GM12872 (cell line): ENCODE results near the gene HIVEP1.

Experiments
- TF ChIP-seq, protein P1 (sequence below): IDR thresholded peaks from 3 replicates; pipeline ENCODE4 v1.5.1; 2011; ENCODE audit warnings: low read depth, mild to moderate bottlenecking, low read length, moderate library complexity; ENCODE audit not compliant: insufficient read depth

Gene HIVEP1

DNA sequence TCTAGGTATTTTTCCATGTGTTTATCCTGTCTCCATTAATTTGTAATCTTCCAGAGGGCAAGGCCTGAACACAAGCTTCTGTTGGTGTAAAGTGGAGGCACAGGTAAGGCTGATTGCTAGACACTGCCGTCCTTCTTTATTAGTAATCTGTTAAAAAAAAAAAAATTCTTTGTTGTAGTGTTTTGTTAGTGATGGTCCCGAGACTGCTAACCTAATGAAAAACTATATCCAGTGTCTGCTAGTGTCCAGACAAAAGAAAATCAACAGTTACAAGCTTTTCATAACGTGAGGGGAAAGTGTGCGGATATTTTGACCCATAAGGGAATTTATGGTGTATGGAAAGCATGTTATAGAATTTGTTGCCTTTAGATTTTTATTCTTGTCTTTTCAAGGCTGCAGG is 4.2 kb upstream of the HIVEP1 start:
- TF ChIP-seq, protein P1, sequence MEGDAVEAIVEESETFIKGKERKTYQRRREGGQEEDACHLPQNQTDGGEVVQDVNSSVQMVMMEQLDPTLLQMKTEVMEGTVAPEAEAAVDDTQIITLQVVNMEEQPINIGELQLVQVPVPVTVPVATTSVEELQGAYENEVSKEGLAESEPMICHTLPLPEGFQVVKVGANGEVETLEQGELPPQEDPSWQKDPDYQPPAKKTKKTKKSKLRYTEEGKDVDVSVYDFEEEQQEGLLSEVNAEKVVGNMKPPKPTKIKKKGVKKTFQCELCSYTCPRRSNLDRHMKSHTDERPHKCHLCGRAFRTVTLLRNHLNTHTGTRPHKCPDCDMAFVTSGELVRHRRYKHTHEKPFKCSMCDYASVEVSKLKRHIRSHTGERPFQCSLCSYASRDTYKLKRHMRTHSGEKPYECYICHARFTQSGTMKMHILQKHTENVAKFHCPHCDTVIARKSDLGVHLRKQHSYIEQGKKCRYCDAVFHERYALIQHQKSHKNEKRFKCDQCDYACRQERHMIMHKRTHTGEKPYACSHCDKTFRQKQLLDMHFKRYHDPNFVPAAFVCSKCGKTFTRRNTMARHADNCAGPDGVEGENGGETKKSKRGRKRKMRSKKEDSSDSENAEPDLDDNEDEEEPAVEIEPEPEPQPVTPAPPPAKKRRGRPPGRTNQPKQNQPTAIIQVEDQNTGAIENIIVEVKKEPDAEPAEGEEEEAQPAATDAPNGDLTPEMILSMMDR = no peak

DNA sequence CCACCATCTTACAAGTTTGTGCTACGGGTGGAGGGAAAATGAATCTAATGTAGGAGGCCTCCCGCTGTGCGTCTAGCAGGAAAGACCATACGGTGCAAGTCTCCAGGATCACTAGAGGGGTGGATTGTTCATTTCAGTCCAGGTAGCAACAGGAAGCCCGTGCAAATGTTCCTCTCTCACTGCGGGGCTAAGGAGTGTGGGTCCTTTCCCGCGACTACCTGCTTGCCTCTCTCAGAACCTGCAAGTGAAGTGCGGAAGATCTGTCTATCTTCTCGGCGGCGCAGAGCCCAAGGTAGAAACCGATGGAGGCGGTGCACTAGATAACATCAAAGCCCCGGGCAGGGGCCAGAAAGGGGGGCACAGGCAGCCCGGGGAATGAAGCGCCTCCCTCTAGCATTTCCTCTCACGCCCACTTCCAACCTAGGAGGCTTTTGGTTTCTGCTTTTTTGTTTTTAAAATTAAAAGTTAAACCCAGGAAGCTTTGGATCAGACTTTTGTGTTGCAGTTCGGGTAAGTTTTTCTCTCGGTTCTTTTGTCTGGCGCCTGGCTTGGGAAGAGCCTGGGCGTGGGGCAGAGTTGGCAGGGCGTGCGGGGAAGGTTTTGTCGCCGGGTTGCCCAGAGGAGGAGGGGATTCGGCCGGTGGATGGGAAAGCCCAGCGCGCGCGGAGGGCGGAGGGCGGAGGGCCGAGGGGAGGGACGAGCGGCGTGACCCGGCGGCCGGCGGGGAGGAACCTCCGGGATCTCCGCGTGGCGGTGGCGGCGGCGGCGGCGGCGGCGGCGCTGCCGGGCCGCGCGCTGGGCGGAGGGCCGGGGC is 3.5 kb upstream of the HIVEP1 start:
- TF ChIP-seq, protein P1 = no peak

DNA sequence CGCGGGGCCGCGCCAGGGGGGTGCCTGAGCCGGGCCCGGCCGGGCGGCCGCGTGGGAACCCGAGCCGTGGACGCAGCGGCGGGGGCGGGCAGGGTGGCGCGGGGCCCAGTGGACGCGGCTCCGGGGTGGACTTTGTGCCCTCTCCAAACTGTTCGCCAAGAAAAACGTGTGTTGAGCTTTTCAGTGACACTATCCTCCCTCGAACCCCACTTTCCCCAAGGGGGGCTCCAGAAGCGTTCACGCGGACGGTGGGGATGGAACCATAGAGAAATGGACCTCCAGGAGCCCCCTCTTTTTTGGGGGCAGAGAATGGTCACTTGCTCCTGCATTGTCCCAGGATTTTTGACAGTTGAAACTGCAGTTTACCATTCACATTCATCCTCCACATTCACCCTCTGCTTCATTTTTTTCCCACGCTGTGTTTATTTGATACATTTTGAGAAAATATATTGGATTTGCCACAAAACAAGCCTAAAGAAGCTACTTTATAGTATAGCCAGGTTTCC is 2.9 kb upstream of the HIVEP1 start:
- TF ChIP-seq, protein P1 = no peak

DNA sequence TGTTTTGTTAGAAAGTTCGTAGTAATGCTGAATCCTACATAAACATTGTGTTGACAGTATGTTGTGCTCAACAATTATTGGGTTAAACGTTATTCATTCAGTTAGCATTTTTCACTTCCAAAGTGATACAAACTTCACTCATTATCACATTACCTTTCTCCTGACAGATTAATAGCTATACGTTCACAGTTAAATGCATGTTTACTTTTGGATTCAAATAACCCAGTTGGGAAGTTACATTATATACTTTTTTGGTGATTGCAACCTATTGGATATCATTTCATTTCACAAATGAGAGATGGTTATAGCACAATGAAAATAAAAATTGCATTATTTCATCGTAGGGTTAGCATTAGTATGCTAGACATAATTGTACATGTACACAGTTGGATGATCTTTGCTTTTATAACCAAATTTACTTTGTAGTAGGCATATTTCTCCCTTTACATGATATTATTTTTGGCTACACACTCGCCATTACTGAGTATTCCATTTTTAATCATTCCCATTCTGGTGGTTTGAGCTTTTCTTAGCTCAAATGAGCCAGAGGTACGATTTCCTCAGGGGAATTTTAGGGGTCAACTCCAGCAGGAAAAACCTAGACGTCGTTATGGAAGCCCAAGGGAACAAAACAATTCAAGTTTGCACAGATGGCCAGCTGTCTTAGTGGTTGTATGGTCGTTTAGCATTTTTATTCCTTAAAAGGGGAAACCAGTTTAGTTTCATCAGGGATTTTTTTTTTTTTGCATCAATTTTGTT is 2.1 kb upstream of the HIVEP1 start:
- TF ChIP-seq, protein P1 = no peak

DNA sequence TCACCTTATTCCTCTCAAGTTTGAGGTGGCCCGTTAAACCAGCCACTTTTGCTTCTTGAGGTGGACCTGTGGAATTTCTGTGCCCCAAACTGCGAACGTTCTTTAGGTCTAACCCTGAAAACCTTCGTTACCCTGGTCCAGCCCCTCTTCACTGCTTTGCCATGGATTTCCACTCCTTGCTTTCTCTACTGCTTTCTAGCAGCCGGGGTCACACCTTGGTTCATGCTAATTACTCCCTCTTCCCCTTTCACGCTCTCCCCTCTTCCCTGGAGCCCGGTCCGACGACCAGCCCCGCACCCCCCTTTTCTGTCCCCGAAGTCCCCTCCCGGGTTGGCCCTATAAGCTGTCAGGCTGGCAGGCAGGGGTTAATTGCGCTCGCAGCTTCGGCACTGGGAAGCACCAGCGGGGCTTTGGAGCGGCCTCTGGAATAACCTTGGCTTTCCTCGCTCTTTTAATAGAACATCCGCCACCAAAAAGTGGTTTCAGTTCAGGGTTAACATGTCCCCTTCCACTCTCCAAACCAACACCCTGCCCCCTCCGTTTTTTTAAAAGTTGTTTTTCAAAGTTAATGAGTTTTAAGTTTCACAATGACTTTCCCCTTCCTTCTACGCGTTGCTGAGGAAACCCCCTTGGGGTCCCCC is 1.4 kb upstream of the HIVEP1 start:
- TF ChIP-seq, protein P1 = no peak

DNA sequence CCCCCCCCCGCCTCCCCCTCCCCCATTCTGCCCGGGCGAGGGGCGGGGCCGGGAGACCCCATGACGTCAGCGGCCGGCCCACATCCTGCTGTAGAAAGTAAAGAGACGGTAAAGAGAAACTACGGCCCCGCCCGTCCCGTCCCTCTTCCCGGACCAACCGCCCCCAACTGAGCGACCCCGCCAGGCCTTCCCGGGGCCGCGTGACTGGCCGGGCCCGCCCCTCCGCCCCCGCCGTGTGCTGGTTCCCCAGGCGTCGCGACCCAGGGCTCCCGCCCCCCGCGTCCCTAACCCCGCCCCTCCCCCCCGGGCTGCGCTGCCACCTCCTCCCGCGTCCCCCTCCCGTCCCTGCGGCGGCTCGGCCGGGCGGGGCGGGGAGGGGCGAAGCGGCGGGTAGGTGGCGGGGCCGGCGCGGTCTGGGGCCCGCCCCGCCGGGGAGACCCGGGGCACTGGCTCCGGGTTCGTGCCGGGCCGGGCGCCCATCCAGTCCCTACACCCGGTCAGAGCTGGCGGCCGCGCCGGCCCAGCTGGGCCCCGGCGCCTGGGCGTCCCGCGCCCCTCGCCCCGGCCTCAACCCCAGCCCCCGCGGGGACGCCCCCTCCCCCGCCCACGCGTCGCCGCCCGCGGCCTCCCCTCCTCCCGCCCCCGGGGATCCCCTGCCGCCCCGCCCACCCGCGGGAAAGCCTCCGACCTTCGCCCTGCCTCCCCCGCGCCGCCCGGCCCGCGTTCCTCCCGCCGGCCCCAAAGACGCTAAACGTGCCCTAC is 655 bp upstream of the HIVEP1 start:
- TF ChIP-seq, protein P1 = no peak
